H1 (cell line): ENCODE results near the gene AMOT. TPM values are rescaled to one million over a fixed set of nuclear protein-coding genes. Genes with fewer than 3 reads are reported as not detected.

Source experiments
- CTCF ChIA-PET: fragments of 300-600 bp; sonication (Branson Sonifier 250); formaldehyde crosslinking; loops from one replicate; lab custom pipeline; 2021; ENCODE audit not compliant: partially characterized antibody; lab: Charles Lee
- POLR2A ChIA-PET: fragments of 300-600 bp; sonication (Branson Sonifier 250); formaldehyde crosslinking; loops from one replicate; lab custom pipeline; 2021; ENCODE audit warnings: inconsistent platforms; ENCODE audit not compliant: partially characterized antibody; lab: Charles Lee
- DNase-seq, 2 experiments: peaks; one replicate each; pipeline versions ENCODE4 v3.0.0 to v3.0.0-alpha.2; 2010 to 2022; ENCODE audit warnings: low spot score in 2 of 2, low read depth in 1 of 2, mixed read lengths in 1 of 2
- FAIRE-seq: peaks from 2 replicates; lab custom pipeline; 2011; peaks lifted over from hg19 to GRCh38; lab: Jason Lieb, UNC
- H2AFZ ChIP-seq: 2 replicates; pipeline ENCODE4 v1.8.1; 2012; ENCODE audit warnings: low read length, inconsistent platforms
- H2AK5ac ChIP-seq: 2 replicates; pipeline ENCODE4 v1.6.1; 2013; ENCODE audit warnings: low read depth, low read length
- H2BK120ac ChIP-seq: replicated peaks from 2 replicates; pipeline ENCODE3; 2013; ENCODE audit warnings: low read depth, low read length, inconsistent platforms
- H2BK12ac ChIP-seq: 2 replicates; pipeline ENCODE4 v1.6.1; 2013; ENCODE audit warnings: low read depth, low read length
- H2BK15ac ChIP-seq: 2 replicates; pipeline ENCODE4 v1.6.1; 2013; ENCODE audit warnings: low read length
- H2BK20ac ChIP-seq: 2 replicates; pipeline ENCODE4 v1.6.1; 2013; ENCODE audit warnings: low read length
- H2BK5ac ChIP-seq: 2 replicates; pipeline ENCODE4 v1.6.1; 2013; ENCODE audit warnings: low read depth, low read length
- H3K14ac ChIP-seq: 2 replicates; pipeline ENCODE4 v1.6.1; 2013; ENCODE audit warnings: inconsistent platforms; ENCODE audit not compliant: insufficient read length
- H3K18ac ChIP-seq: 2 replicates; pipeline ENCODE4 v1.6.1; 2013; ENCODE audit warnings: low read length; ENCODE audit errors: extremely low read depth
- H3K23ac ChIP-seq: 2 replicates; pipeline ENCODE4 v1.6.1; 2013; ENCODE audit warnings: inconsistent platforms; ENCODE audit not compliant: insufficient read length
- H3K23me2 ChIP-seq: 2 replicates; pipeline ENCODE4 v1.6.1; 2013; ENCODE audit warnings: low read depth, low read length
- H3K27ac ChIP-seq: 2 replicates; pipeline ENCODE4 v1.6.1; 2011; ENCODE audit warnings: low read depth, low read length, inconsistent platforms
- H3K27me3 ChIP-seq, 4 experiments: replicated peaks in 1 of 4; 1 replicate in 1 of 4; 2 replicates in 3 of 4; pipeline versions ENCODE4 v1.6.1 to v1.8.1; 2011 to 2013; ENCODE audit warnings: low read length in 3 of 4, mild to moderate bottlenecking in 3 of 4, inconsistent platforms in 2 of 4, mixed read lengths in 2 of 4, moderate library complexity in 1 of 4; ENCODE audit not compliant: control insufficient read depth in 3 of 4, insufficient read depth in 3 of 4; ENCODE audit errors: extremely low read depth in 1 of 4
- H3K36me3 ChIP-seq, 4 experiments: 2 replicates each; pipeline versions ENCODE4 v1.6.1 to v1.8.1; 2011 to 2013; ENCODE audit warnings: mild to moderate bottlenecking in 4 of 4, low read length in 3 of 4, moderate library complexity in 2 of 4, control low read depth in 1 of 4, inconsistent platforms in 1 of 4; ENCODE audit not compliant: insufficient read depth in 4 of 4, control insufficient read depth in 2 of 4
- H3K4ac ChIP-seq: replicated peaks from 2 replicates; pipeline ENCODE3; 2013; ENCODE audit warnings: low read length, low read depth, mixed read lengths, inconsistent platforms; ENCODE audit not compliant: insufficient read length
- H3K4me1 ChIP-seq, 4 experiments: replicated peaks in 1 of 4; 1 replicate in 1 of 4; 2 replicates in 3 of 4; pipeline versions ENCODE4 v1.6.1 to v1.8.1; 2011 to 2013; ENCODE audit warnings: low read length in 3 of 4, inconsistent platforms in 2 of 4, mixed read lengths in 1 of 4; ENCODE audit not compliant: insufficient read depth in 4 of 4, control insufficient read depth in 3 of 4
- H3K4me2 ChIP-seq, 2 experiments: 2 replicates each; pipeline versions ENCODE4 v1.6.1 to v1.8.1; 2011 to 2013; ENCODE audit warnings: low read depth in 2 of 2, low read length in 2 of 2, control low read depth in 1 of 2, inconsistent platforms in 1 of 2, mild to moderate bottlenecking in 1 of 2; ENCODE audit not compliant: insufficient read depth in 1 of 2
- H3K4me3 ChIP-seq, 4 experiments: fragments of 200-600, 300-600 bp in 1 of 4; sonication (generic), shearing (Covaris generic), sonication (Bioruptor Twin) in 1 of 4; 2 replicates each; pipeline versions ENCODE4 v1.5.1 to v1.8.1; 2011 to 2016; ENCODE audit warnings: low read length in 4 of 4, low read depth in 3 of 4, control low read depth in 2 of 4, inconsistent platforms in 2 of 4, mild to moderate bottlenecking in 2 of 4, mixed read lengths in 1 of 4, moderate library complexity in 1 of 4; ENCODE audit not compliant: insufficient read depth in 2 of 4; ENCODE audit errors: extremely low read depth in 1 of 4
- H3K56ac ChIP-seq: replicated peaks from 2 replicates; pipeline ENCODE3; 2013; ENCODE audit warnings: low read depth, mild to moderate bottlenecking, mixed read lengths, low read length, inconsistent platforms; ENCODE audit not compliant: insufficient read length
- H3K79me1 ChIP-seq: 2 replicates; pipeline ENCODE4 v1.6.1; 2013; ENCODE audit warnings: low read depth, low read length, control low read depth
- H3K79me2 ChIP-seq, 2 experiments: 2 replicates each; pipeline versions ENCODE4 v1.6.1 to v1.8.1; 2012 to 2013; ENCODE audit warnings: low read length in 2 of 2, mild to moderate bottlenecking in 2 of 2, inconsistent platforms in 1 of 2; ENCODE audit not compliant: insufficient read depth in 2 of 2, control insufficient read depth in 1 of 2
- H3K9ac ChIP-seq, 4 experiments: replicated peaks in 1 of 4; 1 replicate in 1 of 4; 2 replicates in 3 of 4; pipeline versions ENCODE4 v1.6.1 to v1.8.1; 2011 to 2013; ENCODE audit warnings: low read depth in 3 of 4, low read length in 3 of 4, control low read depth in 2 of 4, mild to moderate bottlenecking in 2 of 4, moderate library complexity in 2 of 4, inconsistent platforms in 1 of 4; ENCODE audit errors: extremely low read depth in 1 of 4
- H3K9me3 ChIP-seq, 2 experiments: 2 replicates each; pipeline versions ENCODE4 v1.6.1 to v1.8.1; 2012 to 2013; ENCODE audit warnings: mild to moderate bottlenecking in 2 of 2, moderate library complexity in 2 of 2, control low read depth in 1 of 2, inconsistent platforms in 1 of 2, low read depth in 1 of 2, low read length in 1 of 2, mixed read lengths in 1 of 2; ENCODE audit not compliant: insufficient read depth in 2 of 2
- H4K20me1 ChIP-seq, 2 experiments: replicated peaks in 1 of 2; 2 replicates each; pipeline versions ENCODE3 to v1.8.1; 2011 to 2013; ENCODE audit warnings: inconsistent platforms in 2 of 2, low read length in 2 of 2, mild to moderate bottlenecking in 1 of 2; ENCODE audit not compliant: insufficient read depth in 2 of 2, control insufficient read depth in 1 of 2
- H4K5ac ChIP-seq: 2 replicates; pipeline ENCODE4 v1.6.1; 2013; ENCODE audit warnings: low read length, low read depth, mixed read lengths, inconsistent platforms; ENCODE audit not compliant: insufficient read length
- H4K8ac ChIP-seq: 2 replicates; pipeline ENCODE4 v1.8.0; 2013; ENCODE audit warnings: mild to moderate bottlenecking, moderate library complexity, low read length, inconsistent platforms; ENCODE audit not compliant: insufficient read depth; ENCODE audit errors: extremely low read depth
- H4K91ac ChIP-seq: replicated peaks from 2 replicates; pipeline ENCODE3; 2013; ENCODE audit warnings: low read length, mixed read lengths, inconsistent platforms; ENCODE audit not compliant: insufficient read length
- ASH2L ChIP-seq: fragments of 200-600, 300-600 bp; sonication (generic); IDR thresholded peaks from one replicate; pipeline ENCODE4 v1.7.1; 2017; ENCODE audit warnings: low read length
- CEBPB ChIP-seq: IDR thresholded peaks from 2 replicates; pipeline ENCODE4 v1.6.1; 2012; ENCODE audit warnings: low read depth, low read length
- EP300 ChIP-seq, 2 experiments: IDR thresholded peaks; 1 replicate in 1 of 2; 2 replicates in 1 of 2; pipeline ENCODE4 v1.6.1; 2011 to 2012; ENCODE audit warnings: low read depth in 2 of 2, low read length in 2 of 2, mild to moderate bottlenecking in 2 of 2, borderline replicate concordance in 1 of 2, inconsistent platforms in 1 of 2, moderate library complexity in 1 of 2
- KDM4A ChIP-seq: IDR thresholded peaks from one replicate; pipeline ENCODE4 v1.7.1; 2012; ENCODE audit warnings: low read depth, mild to moderate bottlenecking, moderate library complexity, low read length, inconsistent platforms; ENCODE audit not compliant: severe bottlenecking
- TEAD4 ChIP-seq: IDR thresholded peaks from 2 replicates; pipeline ENCODE4 v1.6.1; 2012; ENCODE audit warnings: low read depth, low read length, inconsistent platforms, mixed read lengths
- WGBS, 2 experiments: shearing (Covaris generic) in 1 of 2; methylation state at CpG; one replicate each; pipeline versions ENCODE4 v1.1.6 to v1.1.7; 2013 to 2015; ENCODE audit warnings: low lambda C conversion rate in 2 of 2, mixed read lengths in 2 of 2, inconsistent platforms in 1 of 2, low coverage in 1 of 2, missing lambda C conversion rate in 1 of 2; ENCODE audit not compliant: insufficient replicate concordance in 2 of 2, insufficient coverage in 1 of 2, insufficient read length in 1 of 2; ENCODE audit errors: extremely low coverage in 1 of 2, missing lambda C conversion rate in 1 of 2; 5-methylcytosine and 5-hydroxymethylcytosine counted together
- polyA plus RNA-seq, 7 experiments: library from polyadenylated mRNA; depleted of rRNA in 3 of 7; stranded (reverse) in 5 of 7; unstranded in 2 of 7; fragments of >200 nt in 5 of 7; fragments of 200-250 nt in 2 of 7; gene quantifications; 1 replicate in 5 of 7; 2 replicates in 1 of 7; 4 replicates in 1 of 7; pipeline versions ENCODE4 v1.2.1 to v1.2.3, GENCODE V29; 2011 to 2013; ENCODE audit warnings: missing spikeins in 2 of 7, mixed read lengths in 2 of 7
- total RNA-seq: library from RNA; stranded (reverse); fragmentation: NEBNext Ultra II Directional; extraction: Animal tissue kit (Norgen Biotek cat#: 25700); gene quantifications from 2 replicates; pipeline ENCODE4 v1.2.1, GENCODE V29; 2021

The AMOT gene
- total and polyA plus RNA-seq, 2 of the 8 experiments (the other 6 are each of a cell fraction or from before 2014, with no cell fraction given), result 2.3 to 7.1 TPM

GRCh38 chrX:112874614-112875013, 34.0 kb upstream of the AMOT start:
- H3K9ac ChIP-seq, result no peak overlapping the region
- no peaks in the 10 kb centered on the region for H3K9me3 ChIP-seq
- H4K20me1 ChIP-seq, result no peaks in the 10 kb centered on the region
- H4K91ac ChIP-seq, result no peak overlapping the region
- H2BK5ac ChIP-seq, result no peak overlapping the region
- H2BK15ac ChIP-seq, result no peak overlapping the region
- H2AFZ ChIP-seq, result no peak overlapping the region
- ChIA-PET POLR2A (interaction anchor here (0.6 kb wide), 1 partner anchor 157 kb away, joined by 3 read pairs; no protein-coding TSS in a partner anchor), CTCF (no interaction called here)
- no peak overlapping the region for H3K4me2 ChIP-seq
- no peaks in the 10 kb centered on the region for H3K79me2 ChIP-seq
- H2AK5ac ChIP-seq, result no peak overlapping the region
- no peaks in the 10 kb centered on the region for H3K27me3 ChIP-seq
- H2BK12ac ChIP-seq, result no peak overlapping the region
- DNase-seq (no peak), FAIRE-seq (peak; percentile 28)
- H3K14ac ChIP-seq, result no peak overlapping the region
- H3K4me3 ChIP-seq, result no peak overlapping the region
- H4K5ac ChIP-seq, result no peak overlapping the region
- no peak overlapping the region for H2BK120ac ChIP-seq
- no peak overlapping the region for H3K4ac ChIP-seq
- no peak overlapping the region for H3K18ac ChIP-seq
- no peaks in the 10 kb centered on the region for H3K36me3 ChIP-seq
- H3K56ac ChIP-seq, result no peak overlapping the region
- 56% methylated on average over 1 of the region's 1 CpG; no CpG with 5 or more reads in 1 of the 2 experiments for WGBS, 2 experiments
- H3K27ac ChIP-seq, result no peak overlapping the region
- H3K23me2 ChIP-seq, result no peaks in the 10 kb centered on the region; the same call in 1 of the 2 replicates
- no peak overlapping the region for H2BK20ac ChIP-seq
- H3K4me1 ChIP-seq, result peaks cover 0 to 2% (median 0%) of the 10 kb centered on the region in 4 experiments; a peak in 1 of 7 replicates
- no peaks in the 10 kb centered on the region for H3K79me1 ChIP-seq
- H4K8ac ChIP-seq, result no peak overlapping the region
- H3K23ac ChIP-seq, result no peak overlapping the region
- TF ChIP-seq CEBPB, result no peak
- no peak for TF ChIP-seq ASH2L
- TF ChIP-seq KDM4A, result no peak
- TF ChIP-seq EP300 (IDR thresholded peaks at IDR 0.05; ENCODE audit: borderline replicate concordance in 1 of 2, low read depth in 2 of 2, low read length in 2 of 2), result no peak
- no peak for TF ChIP-seq TEAD4
